MCF 10A (cell line): ENCODE data around the gene SLC12A6. TPM values are rescaled to one million over a fixed set of nuclear protein-coding genes. Genes with fewer than 3 reads are reported as not detected.

ENCODE experiments used
- BruUV-seq: library from RNA; stranded (reverse); fragments of 400-500 nt; replicated peaks from 2 replicates; lab custom pipeline; 2021; lab: Mats Ljungman, UMichigan
- CTCF ChIA-PET: fragments of 300-600 bp; sonication (Branson Sonifier 250); formaldehyde crosslinking; extraction: SDS; loops from one replicate; lab custom pipeline; 2021; ENCODE audit warnings: antibody characterized with exemption, inconsistent platforms; lab: Yijun Ruan, JAX
- POLR2A ChIA-PET: fragments of 300-600, 350-650 bp; sonication (Branson Sonifier 250); formaldehyde crosslinking; extraction: SDS; loops from one replicate; lab custom pipeline; 2020; ENCODE audit warnings: antibody characterized with exemption, inconsistent platforms; lab: Yijun Ruan, JAX
- DNase-seq: peaks from one replicate; pipeline ENCODE4 v3.0.0-alpha.2; 2018; ENCODE audit not compliant: unreplicated experiment
- H3K27ac Mint-ChIP-seq: one replicate; pipeline ENCODE4 v1.8.0; 2022; ENCODE audit warnings: mild to moderate bottlenecking, low read depth, mixed read lengths; ENCODE audit not compliant: unreplicated experiment
- H3K27me3 Mint-ChIP-seq: one replicate; pipeline ENCODE4 v1.8.0; 2022; ENCODE audit warnings: mixed read lengths; ENCODE audit not compliant: insufficient read depth, unreplicated experiment
- H3K36me3 Mint-ChIP-seq: one replicate; pipeline ENCODE4 v1.8.0; 2022; ENCODE audit warnings: mild to moderate bottlenecking, moderate library complexity, mixed read lengths; ENCODE audit not compliant: insufficient read depth, unreplicated experiment
- H3K4me1 Mint-ChIP-seq: one replicate; pipeline ENCODE4 v1.8.0; 2022; ENCODE audit warnings: mixed read lengths; ENCODE audit not compliant: insufficient read depth, unreplicated experiment
- H3K4me3 Mint-ChIP-seq: one replicate; pipeline ENCODE4 v1.8.0; 2022; ENCODE audit warnings: mild to moderate bottlenecking, moderate library complexity, mixed read lengths; ENCODE audit not compliant: unreplicated experiment
- H3K9me3 Mint-ChIP-seq: one replicate; pipeline ENCODE4 v1.8.0; 2022; ENCODE audit warnings: mixed read lengths; ENCODE audit not compliant: unreplicated experiment
- CTCF ChIP-seq: fragments of 200-600 bp; IDR thresholded peaks from one replicate; pipeline ENCODE4 v1.8.0; 2022; ENCODE audit warnings: antibody characterized with exemption, mild to moderate bottlenecking; ENCODE audit not compliant: unreplicated experiment
- intact Hi-C: fragments of 100-400 bp; cut with micrococcal nuclease; formaldehyde crosslinking; loops from 2 replicates; pipeline ENCODE4 v1.14.1; 2022
- total RNA-seq: library from RNA; stranded (reverse); gene quantifications from 2 replicates; pipeline ENCODE4 v1.2.3, GENCODE V29; 2022

The SLC12A6 gene
- total RNA-seq, 1 experiment from 2014 or later = 11.7 TPM

DNA sequence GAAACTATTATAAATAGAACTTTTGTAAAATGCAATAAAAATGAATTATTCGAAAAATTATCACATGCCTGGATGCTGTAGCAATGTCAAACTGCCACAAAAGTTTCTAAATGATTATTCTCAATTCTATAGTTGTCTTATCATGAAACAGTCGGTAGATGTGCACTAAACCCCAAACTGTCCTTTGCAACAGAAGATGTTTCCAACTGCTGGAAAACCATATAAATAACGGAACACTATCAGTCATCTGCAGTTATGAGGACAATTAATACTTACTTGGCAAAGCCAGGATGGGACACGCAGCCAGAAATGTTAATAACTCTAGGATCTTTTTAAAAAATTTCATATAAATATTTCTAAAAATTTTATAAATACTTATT lies 95.3 kb downstream of the SLC12A6 start:
- ChIA-PET POLR2A (interaction anchor here (0.9 to 5.8 kb wide), 7 partner anchors 18 to 345 kb away, joined by 3 to 31 read pairs (median 16); partner anchors contain the start of genes EMC4, LPCAT4 and SLC12A6), CTCF (interaction anchor here (0.6 to 5.0 kb wide), 14 partner anchors 9 to 201 kb away, joined by 3 to 41 read pairs (median 4); partner anchors contain the start of genes EMC4, LPCAT4 and SLC12A6)
- H3K27ac Mint-ChIP-seq = no peak overlapping the region
- no peak for TF ChIP-seq CTCF
- H3K27me3 Mint-ChIP-seq = no peaks in the 10 kb centered on the region
- no peaks in the 10 kb centered on the region for H3K9me3 Mint-ChIP-seq
- DNase-seq = no peak
- peaks cover 4% of the 10 kb centered on the region for H3K36me3 Mint-ChIP-seq
- H3K4me1 Mint-ChIP-seq = peaks cover 13% of the 10 kb centered on the region
- intact Hi-C loops = no loop called here
- no TSS peak for BruUV-seq
- no peak overlapping the region for H3K4me3 Mint-ChIP-seq

DNA sequence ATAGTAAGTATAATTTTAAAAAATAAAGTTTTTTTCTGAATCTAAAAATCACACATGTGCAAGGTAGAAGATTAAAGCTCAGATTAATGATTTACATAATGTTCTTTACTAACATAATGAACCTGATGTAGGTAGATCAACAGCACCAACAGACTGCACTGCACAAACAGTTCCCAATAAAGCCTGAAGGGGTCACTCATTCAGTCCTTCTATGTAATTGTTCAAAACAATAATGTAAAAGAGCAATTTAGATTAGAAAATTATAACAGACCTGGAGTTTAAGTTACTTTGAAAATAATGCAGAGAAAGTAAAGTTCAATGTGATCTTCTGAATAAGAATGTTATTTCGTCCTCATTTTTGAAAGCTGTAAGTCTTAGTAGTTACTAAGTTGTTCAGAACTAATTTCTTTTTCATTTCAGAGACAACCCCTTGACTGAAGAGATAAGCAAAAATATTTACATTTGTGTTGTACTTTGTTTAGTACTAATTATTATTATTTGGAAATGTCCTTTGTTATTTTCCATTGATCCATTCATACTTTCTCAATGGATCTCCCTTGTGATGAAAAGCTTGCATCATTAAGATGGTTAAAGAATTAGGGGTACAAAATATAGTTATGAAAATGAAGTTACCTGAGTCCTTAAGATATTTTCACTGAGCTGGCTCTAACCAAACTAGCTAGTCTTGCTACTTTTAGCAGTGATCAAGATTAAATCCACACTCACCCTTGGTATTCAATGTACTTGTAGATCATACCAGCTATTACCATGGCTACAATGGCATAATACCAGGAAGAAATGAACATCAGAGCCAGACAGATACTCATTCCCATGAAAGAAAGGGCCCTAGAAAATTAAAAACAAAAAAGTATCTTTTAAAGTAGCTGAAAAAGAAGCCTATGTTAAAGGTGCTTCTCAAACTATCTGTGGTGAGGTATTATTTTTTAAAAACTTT lies 95.9 kb downstream of the SLC12A6 start:
- peak; percentile 68 for TF ChIP-seq CTCF
- no TSS peak for BruUV-seq
- intact Hi-C loops = loop anchor here (1.0 kb wide), 2 partner anchors 102 to 126 kb away; partner anchors contain the start of genes LPCAT4, NOP10 and NUTM1
- Mint-ChIP-seq H3K27ac (no peak overlapping the region), H3K9me3 (no peaks in the 10 kb centered on the region), H3K27me3 (no peaks in the 10 kb centered on the region), H3K4me1 (peaks cover 13% of the 10 kb centered on the region), H3K4me3 (no peak overlapping the region), H3K36me3 (peaks cover 8% of the 10 kb centered on the region)
- peak; percentile 64 for DNase-seq
- ChIA-PET POLR2A (interaction anchor here (0.9 to 5.8 kb wide), 8 partner anchors 17 to 345 kb away, joined by 3 to 31 read pairs (median 11); partner anchors contain the start of genes EMC4, LPCAT4 and SLC12A6), CTCF (interaction anchor here (0.6 to 5.0 kb wide), 23 partner anchors 9 to 1219 kb away, joined by 3 to 41 read pairs (median 4); partner anchors contain the start of genes EMC4, KATNBL1, LPCAT4 and NOP10)

- BruUV-seq = no TSS peak
Measured at GRCh38 chr15:34240537-34240936, 97.0 kb downstream of the SLC12A6 start.

More at GRCh38 chr15:34240537-34240936, 97.0 kb downstream of the SLC12A6 start:
- ChIA-PET POLR2A (interaction anchor here (0.7 to 5.8 kb wide), 8 partner anchors 16 to 126 kb away, joined by 3 to 31 read pairs (median 10); partner anchors contain the start of genes EMC4, LPCAT4 and SLC12A6), CTCF (interaction anchor here (0.5 to 5.0 kb wide), 12 partner anchors 10 to 1218 kb away, joined by 3 to 41 read pairs (median 5); partner anchors contain the start of genes GOLGA8B, KATNBL1, LPCAT4 and NOP10)
- Mint-ChIP-seq H3K9me3 (no peaks in the 10 kb centered on the region), H3K4me1 (peaks cover 13% of the 10 kb centered on the region), H3K4me3 (no peak overlapping the region), H3K27ac (peak overlapping the region; percentile 92), H3K27me3 (no peaks in the 10 kb centered on the region), H3K36me3 (peaks cover 19% of the 10 kb centered on the region)
- intact Hi-C loops = no loop called here
- no peak for DNase-seq
- TF ChIP-seq CTCF = no peak
